ENCODE results near the gene SESN3.
"Not testable (repeated sequence)": the region's sequence is repeated elsewhere in the genome, so short reads cannot be mapped to it uniquely, and the experiment has no call there.

Gene SESN3

DNA sequence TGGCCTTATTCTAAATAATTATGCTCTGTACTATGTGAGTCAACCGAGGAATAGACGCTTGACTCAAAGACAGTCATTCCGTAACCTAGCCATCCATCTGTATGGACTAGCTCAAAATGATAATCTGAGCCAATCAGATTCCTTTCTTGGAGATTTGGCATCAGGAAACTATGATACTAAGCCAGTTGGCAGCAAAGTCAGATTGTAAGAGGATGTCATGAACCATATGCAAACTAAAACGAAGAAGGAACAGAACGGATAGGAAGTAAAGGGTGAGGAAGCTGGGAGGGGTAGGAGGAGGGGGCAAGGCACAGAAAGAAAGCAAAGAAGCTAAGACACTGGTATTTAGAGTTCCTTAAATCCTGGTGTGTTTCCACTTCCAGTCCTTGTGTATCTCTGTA is 10.7 kb upstream of the SESN3 start:
- no peaks in the 10 kb centered on the region for H3K27me3 Mint-ChIP-seq
- H3K36me3 Mint-ChIP-seq: no peaks in the 10 kb centered on the region
- no peak overlapping the region for H3K4me3 Mint-ChIP-seq
- no peak overlapping the region for H3K27ac Mint-ChIP-seq
- H3K9me3 Mint-ChIP-seq (ENCODE audit: low read depth): no peaks in the 10 kb centered on the region
- H3K4me1 Mint-ChIP-seq (ENCODE audit: low read depth): peaks cover 8% of the 10 kb centered on the region

DNA sequence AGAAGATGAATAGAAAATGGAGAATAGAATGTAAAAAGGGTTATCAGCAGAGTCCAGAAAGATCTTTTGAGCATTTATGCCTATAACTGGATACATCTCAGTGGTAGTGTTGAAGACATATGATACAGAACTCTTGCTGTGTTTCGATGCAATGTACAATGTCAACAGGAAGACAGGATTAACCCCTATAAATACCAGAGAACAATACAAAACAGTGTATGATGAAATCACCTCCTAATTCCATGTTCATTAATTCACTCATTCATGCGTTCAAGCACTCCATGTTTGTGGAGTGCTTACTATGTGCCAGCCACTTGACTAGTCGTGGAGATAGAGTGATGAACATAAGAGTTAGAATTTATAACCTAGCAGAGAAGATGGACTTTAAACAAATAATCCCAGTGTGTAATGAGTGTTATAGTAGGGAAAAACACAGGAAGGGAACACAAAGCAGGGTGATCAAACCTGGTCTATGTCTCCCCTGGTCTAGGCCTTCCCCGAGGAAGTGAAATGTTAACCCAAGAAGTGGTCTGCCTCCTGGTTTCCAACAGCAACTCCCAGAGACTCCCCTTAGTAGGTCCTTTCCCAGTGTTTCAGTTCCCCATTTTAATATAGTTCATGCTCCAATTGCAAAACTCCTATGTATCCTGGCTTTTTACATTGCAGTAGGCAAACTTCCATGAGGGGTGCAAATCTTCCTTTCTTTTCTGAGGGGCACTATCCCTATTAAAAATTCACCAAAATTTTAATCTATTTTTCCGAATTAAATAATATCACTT is 9.1 kb upstream of the SESN3 start:
- Mint-ChIP-seq H3K4me1 (ENCODE audit: low read depth) (peaks cover 6% of the 10 kb centered on the region), H3K27me3 (no peaks in the 10 kb centered on the region), H3K4me3 (no peak overlapping the region), H3K36me3 (no peaks in the 10 kb centered on the region), H3K9me3 (ENCODE audit: low read depth) (no peaks in the 10 kb centered on the region), H3K27ac (no peak overlapping the region)

DNA sequence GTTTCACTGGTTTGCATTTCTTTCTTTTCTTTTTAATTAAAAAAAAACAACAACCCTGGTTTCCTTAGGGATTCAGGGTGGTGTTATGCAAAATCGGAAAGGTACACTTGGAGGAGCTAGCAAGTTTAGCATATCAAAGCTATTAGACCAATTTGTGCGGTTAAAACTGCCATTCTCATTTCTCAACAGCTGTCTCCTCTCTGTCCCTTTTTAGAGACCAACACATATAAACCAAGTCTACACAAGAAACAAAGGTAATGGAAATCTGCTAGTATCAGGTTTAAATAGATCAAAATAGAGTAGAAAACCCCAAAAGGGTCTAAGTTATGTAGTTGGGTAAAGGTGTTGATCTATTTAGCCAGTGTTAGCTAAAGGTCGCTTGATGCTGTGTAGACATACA is 1.7 kb upstream of the SESN3 start:
- Mint-ChIP-seq H3K27ac (no peak overlapping the region), H3K36me3 (no peaks in the 10 kb centered on the region), H3K4me1 (ENCODE audit: low read depth) (peaks cover 46% of the 10 kb centered on the region), H3K27me3 (no peaks in the 10 kb centered on the region), H3K4me3 (no peak overlapping the region), H3K9me3 (ENCODE audit: low read depth) (no peaks in the 10 kb centered on the region)

DNA sequence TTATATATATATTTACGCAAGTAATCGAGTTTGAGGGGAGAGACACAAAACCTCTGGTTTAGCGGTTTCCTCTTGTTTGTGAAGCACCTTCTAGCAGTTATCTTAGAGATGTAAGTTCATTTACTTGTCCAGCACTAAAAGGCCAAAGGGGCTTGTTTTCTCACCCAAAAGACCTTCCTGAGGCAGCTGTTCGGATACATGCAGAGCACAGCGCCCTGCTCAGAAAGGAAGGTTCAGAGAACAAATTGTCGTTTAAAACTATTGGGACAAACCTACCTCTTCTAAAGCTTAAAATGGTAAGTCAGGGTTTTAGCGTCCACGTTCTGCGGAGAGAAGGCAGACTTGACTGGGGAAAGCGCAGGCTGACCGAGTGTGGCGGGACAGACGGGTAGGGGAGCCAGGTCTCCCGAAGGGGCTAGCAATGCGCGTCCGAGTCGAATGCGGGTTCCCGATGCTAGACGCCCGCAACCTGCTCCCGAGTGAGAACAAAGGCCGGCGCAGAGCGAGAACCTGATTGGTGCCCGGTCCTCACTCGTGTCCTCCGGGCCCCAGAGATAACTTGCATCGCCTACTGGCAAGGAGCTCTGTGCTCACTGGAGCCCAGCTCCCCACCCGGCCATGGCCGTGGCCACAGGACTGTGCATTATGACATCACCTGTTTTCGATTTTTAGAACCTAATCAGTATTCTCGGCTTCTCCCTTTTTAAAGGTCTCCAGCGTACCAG is 1.0 kb upstream of the SESN3 start:
- Mint-ChIP-seq H3K36me3 (no peaks in the 10 kb centered on the region), H3K4me1 (ENCODE audit: low read depth) (peaks cover 50% of the 10 kb centered on the region), H3K4me3 (no peak overlapping the region), H3K27me3 (no peaks in the 10 kb centered on the region), H3K27ac (no peak overlapping the region), H3K9me3 (ENCODE audit: low read depth) (no peaks in the 10 kb centered on the region)

- Mint-ChIP-seq H3K4me1 (ENCODE audit: low read depth) (peaks cover 61% of the 10 kb centered on the region), H3K27me3 (no peaks in the 10 kb centered on the region), H3K4me3 (peak overlapping the region; percentile 95), H3K27ac (no peak overlapping the region), H3K9me3 (ENCODE audit: low read depth) (no peaks in the 10 kb centered on the region), H3K36me3 (no peaks in the 10 kb centered on the region)
Observed at GRCh38 chr11:95230810-95231126, 234 bp downstream of the SESN3 start.

DNA sequence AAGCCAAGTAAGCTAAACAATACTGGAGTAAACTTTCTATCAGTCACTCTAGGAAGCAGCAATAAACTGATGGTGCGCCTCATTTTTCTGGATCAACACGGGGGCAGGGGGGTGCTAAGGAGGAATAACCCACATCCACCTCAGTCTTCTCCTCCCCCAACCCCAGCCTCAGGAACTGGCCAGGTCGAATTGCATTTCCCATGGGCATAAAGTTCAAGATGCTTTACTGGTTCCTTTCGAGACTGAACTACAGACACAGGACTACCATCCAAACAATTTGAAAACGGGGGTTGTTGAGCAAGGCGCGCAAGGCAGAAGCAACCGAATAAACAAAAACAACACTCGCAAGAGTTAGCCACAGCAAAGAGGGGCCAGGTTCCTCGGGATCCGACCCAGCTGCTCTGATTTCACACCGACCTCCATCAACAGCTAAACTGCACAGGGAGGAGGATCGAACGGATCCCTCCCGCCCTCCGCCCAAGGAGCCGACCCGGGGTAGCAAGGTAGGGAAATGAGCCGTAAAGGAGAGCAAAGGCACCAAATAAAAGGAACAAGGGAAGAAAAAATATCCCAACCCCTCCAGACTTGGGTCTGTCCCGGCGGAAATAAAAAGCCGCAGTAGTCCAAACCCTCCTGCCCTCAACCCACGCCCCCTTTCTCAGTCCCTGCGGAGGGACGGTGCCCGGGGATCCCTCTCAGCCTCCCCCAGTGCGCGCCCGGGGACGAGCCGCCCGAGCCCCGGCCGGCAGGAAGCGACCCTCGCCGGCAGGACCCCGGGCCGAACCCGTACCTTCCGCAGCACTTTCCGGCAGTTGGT is 801 bp downstream of the SESN3 start:
- peaks cover 65% of the 10 kb centered on the region for H3K4me1 Mint-ChIP-seq (ENCODE audit: low read depth)
- peak overlapping the region; percentile 95 for H3K4me3 Mint-ChIP-seq

GRCh38 chr11:95229199-95229992 is 1.6 kb downstream of the SESN3 start:
- no peaks in the 10 kb centered on the region for H3K27me3 Mint-ChIP-seq
- H3K9me3 Mint-ChIP-seq (ENCODE audit: low read depth): no peaks in the 10 kb centered on the region
- peak overlapping the region; percentile 95 for H3K4me3 Mint-ChIP-seq
- H3K36me3 Mint-ChIP-seq: peaks cover 10% of the 10 kb centered on the region
- peaks cover 64% of the 10 kb centered on the region for H3K4me1 Mint-ChIP-seq (ENCODE audit: low read depth)
- peak overlapping the region; percentile 86 for H3K27ac Mint-ChIP-seq

More for the DNA sequence above, 801 bp downstream of the SESN3 start:
- Mint-ChIP-seq H3K36me3 (peaks cover 2% of the 10 kb centered on the region), H3K27me3 (no peaks in the 10 kb centered on the region), H3K27ac (peak overlapping the region; percentile 86), H3K9me3 (ENCODE audit: low read depth) (no peaks in the 10 kb centered on the region)

GRCh38 chr11:95228081-95228749 is 2.8 kb downstream of the SESN3 start:
- Mint-ChIP-seq H3K36me3 (peaks cover 12% of the 10 kb centered on the region), H3K4me1 (ENCODE audit: low read depth) (peaks cover 65% of the 10 kb centered on the region), H3K27ac (peak overlapping the region; percentile 79), H3K4me3 (peak overlapping the region; percentile 74), H3K9me3 (ENCODE audit: low read depth) (no peaks in the 10 kb centered on the region), H3K27me3 (no peaks in the 10 kb centered on the region)

DNA sequence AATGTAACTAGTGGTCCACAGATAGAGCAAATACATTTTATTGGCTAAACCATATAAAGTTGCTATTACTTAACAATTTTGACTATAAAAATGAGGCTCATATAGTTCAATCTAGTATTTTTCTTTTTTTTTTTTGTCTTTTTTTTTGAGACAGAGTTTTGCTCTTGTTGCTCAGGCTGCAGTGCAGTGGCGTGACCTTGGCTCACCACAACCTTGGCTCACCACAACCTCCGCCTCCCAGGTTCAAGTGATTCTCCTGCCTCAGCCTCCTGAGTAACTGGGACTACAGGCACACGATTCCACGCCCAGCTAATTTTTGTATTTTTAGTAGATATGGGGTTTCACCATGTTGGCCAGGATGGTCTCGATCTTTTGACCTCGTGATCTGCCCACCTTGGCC is 3.9 kb downstream of the SESN3 start:
- Mint-ChIP-seq H3K27ac (peak overlapping the region; percentile 69), H3K4me3 (peak overlapping the region; percentile 74), H3K4me1 (ENCODE audit: low read depth) (peaks cover 62% of the 10 kb centered on the region)

DNA sequence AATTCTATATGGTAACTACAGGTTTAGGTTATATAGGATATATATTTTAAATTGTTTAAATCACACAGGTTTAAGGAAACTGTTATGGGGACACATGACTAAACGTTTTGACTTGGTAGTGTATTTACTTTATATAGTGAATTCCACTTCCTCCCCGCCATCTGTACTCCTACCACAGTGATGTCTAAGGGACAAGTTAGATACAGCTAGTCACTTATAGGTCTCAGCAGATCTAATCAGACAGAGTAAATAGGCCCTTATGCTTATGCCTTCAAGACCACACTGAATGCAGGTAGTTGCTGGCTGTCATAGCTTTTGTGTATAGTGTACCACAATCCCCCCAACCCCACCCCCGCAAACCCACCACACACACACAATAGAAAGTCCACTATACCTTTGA is 8.2 kb downstream of the SESN3 start:
- Mint-ChIP-seq H3K27me3 (no peaks in the 10 kb centered on the region), H3K9me3 (ENCODE audit: low read depth) (no peaks in the 10 kb centered on the region), H3K4me1 (ENCODE audit: low read depth) (peaks cover 55% of the 10 kb centered on the region), H3K27ac (peak overlapping the region; percentile 52), H3K4me3 (no peak overlapping the region), H3K36me3 (peaks cover 13% of the 10 kb centered on the region)

More for the DNA sequence above, 3.9 kb downstream of the SESN3 start:
- H3K27me3 Mint-ChIP-seq; H3K9me3 Mint-ChIP-seq (ENCODE audit: low read depth): not testable (repeated sequence)
- peaks cover 13% of the 10 kb centered on the region for H3K36me3 Mint-ChIP-seq

GRCh38 chr11:95219599-95219998 is 11.4 kb downstream of the SESN3 start:
- Mint-ChIP-seq H3K4me3 (no peak overlapping the region), H3K9me3 (ENCODE audit: low read depth) (no peaks in the 10 kb centered on the region), H3K4me1 (ENCODE audit: low read depth) (peaks cover 39% of the 10 kb centered on the region), H3K27me3 (no peaks in the 10 kb centered on the region), H3K36me3 (peaks cover 9% of the 10 kb centered on the region), H3K27ac (peak overlapping the region; percentile 46)

- Mint-ChIP-seq H3K4me1 (ENCODE audit: low read depth) (peaks cover 36% of the 10 kb centered on the region), H3K27me3 (no peaks in the 10 kb centered on the region), H3K4me3 (no peak overlapping the region), H3K36me3 (peaks cover 5% of the 10 kb centered on the region), H3K27ac (no peak overlapping the region), H3K9me3 (ENCODE audit: low read depth) (no peaks in the 10 kb centered on the region)
Observed at GRCh38 chr11:95218149-95218548, 12.9 kb downstream of the SESN3 start.

DNA sequence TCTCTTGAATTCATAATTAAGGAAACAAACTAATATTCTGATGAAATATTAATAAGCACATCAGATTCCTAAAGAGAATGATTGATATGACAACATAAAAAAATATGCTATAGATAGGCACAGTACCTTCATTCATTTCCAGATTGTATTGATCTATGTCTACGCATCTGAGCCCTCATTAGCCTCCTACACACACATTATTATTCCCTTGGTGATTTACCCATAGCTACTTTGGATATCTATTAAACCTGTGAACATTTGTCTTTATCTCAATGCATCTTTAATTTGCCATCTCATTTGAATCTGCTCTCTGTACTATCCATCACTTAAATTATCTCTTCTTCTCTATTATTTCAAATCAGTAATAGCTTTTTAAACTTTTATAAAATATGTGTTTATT is 18.4 kb downstream of the SESN3 start:
- Mint-ChIP-seq H3K36me3 (peaks cover 17% of the 10 kb centered on the region), H3K27ac (no peak overlapping the region), H3K27me3 (no peaks in the 10 kb centered on the region), H3K9me3 (ENCODE audit: low read depth) (peaks cover 4% of the 10 kb centered on the region), H3K4me1 (ENCODE audit: low read depth) (peaks cover 36% of the 10 kb centered on the region), H3K4me3 (no peak overlapping the region)

DNA sequence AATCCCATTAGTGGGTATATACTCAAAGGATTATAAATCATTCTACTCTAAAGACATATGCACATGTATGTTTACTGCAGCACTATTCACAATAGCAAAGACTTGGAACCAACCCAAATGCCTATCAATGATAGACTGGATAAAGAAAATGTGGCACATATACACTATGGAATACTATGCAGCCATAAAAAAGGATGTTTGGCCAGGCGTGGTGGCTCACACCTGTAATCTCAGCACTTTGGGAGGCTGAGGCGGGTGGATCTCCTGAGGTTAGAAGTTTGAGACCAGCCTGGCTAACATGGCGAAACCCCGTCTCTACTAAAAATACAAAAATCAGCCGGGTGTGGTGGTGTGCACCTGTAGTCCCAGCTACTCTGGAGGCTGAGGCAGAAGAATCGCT is 21.5 kb downstream of the SESN3 start:
- H3K4me1 Mint-ChIP-seq (ENCODE audit: low read depth): peaks cover 44% of the 10 kb centered on the region
- not testable (repeated sequence) for H3K4me3 Mint-ChIP-seq; H3K9me3 Mint-ChIP-seq (ENCODE audit: low read depth); H3K27me3 Mint-ChIP-seq; H3K27ac Mint-ChIP-seq
- H3K36me3 Mint-ChIP-seq: peaks cover 17% of the 10 kb centered on the region

All from activated naive CD8-positive, alpha-beta T cell (primary cell).